HEK293 (cell line): ENCODE measurements around the gene LRFN2.
A peak's percentile ranks its signal among the peaks of the same experiment; 100 is the strongest.

Experiments
- CTCF ChIA-PET: fragments of 350-600 bp; formaldehyde crosslinking; extraction: SDS; loops from one replicate; lab custom pipeline; 2021; ENCODE audit warnings: antibody characterized with exemption; lab: Yijun Ruan, JAX
- POLR2A ChIA-PET: fragments of 300-600 bp; formaldehyde crosslinking; extraction: SDS; loops from one replicate; lab custom pipeline; 2020; ENCODE audit warnings: antibody characterized with exemption, inconsistent platforms; lab: Yijun Ruan, JAX
- H3K27ac ChIP-seq: fragments of 200-500 bp; sonication (Bioruptor generic); 2 replicates; pipeline ENCODE4 v1.5.1; 2014; ENCODE audit warnings: low read depth, low read length, control low read depth, inconsistent platforms; ENCODE audit errors: extremely low read depth
- H3K36me3 ChIP-seq, 2 experiments: fragments of 200-500 bp in 1 of 2; sonication (Bioruptor generic) in 1 of 2; 1 replicate in 1 of 2; 2 replicates in 1 of 2; pipeline ENCODE4 v1.5.1; 2014 to 2017; ENCODE audit warnings: inconsistent platforms in 2 of 2, low read length in 2 of 2; ENCODE audit not compliant: control insufficient read depth in 2 of 2, insufficient read depth in 1 of 2
- H3K4me1 ChIP-seq: fragments of 200-500 bp; sonication (Bioruptor generic); 2 replicates; pipeline ENCODE4 v1.5.1; 2014; ENCODE audit warnings: mild to moderate bottlenecking, low read length, inconsistent platforms; ENCODE audit not compliant: control insufficient read depth, insufficient read depth
- H3K4me3 ChIP-seq: 2 replicates; pipeline ENCODE4 v1.5.1; 2011; ENCODE audit warnings: low read depth, mild to moderate bottlenecking, control low read depth, low read length, moderate library complexity
- H3K9me3 ChIP-seq: fragments of 200-500 bp; sonication (Bioruptor generic); 2 replicates; pipeline ENCODE4 v1.5.1; 2014; ENCODE audit warnings: low read depth, low read length, inconsistent platforms; ENCODE audit not compliant: control insufficient read depth, insufficient read depth
- ELK4 ChIP-seq: IDR thresholded peaks from 2 replicates; pipeline ENCODE4 v1.6.1; 2011; ENCODE audit warnings: mild to moderate bottlenecking, low read depth, low read length, borderline replicate concordance
- PATZ1 ChIP-seq: fragments of 450-650 bp; formaldehyde crosslinking; IDR thresholded peaks from 2 replicates; pipeline ENCODE4 v1.5.1; 2016; ENCODE audit warnings: missing biosample characterization, missing genetic modification characterization
- PBX3 ChIP-seq: sonication (generic); formaldehyde crosslinking; IDR thresholded peaks from 2 replicates; pipeline ENCODE4 v1.8.1; 2022; ENCODE audit warnings: mild to moderate bottlenecking, moderate library complexity, missing genetic modification reagents
- RBAK ChIP-seq: fragments of 450-650 bp; formaldehyde crosslinking; IDR thresholded peaks from 2 replicates; pipeline ENCODE4 v1.5.1; 2016; ENCODE audit warnings: missing biosample characterization, missing genetic modification characterization
- SCRT2 ChIP-seq: fragments of 450-650 bp; formaldehyde crosslinking; IDR thresholded peaks from 2 replicates; pipeline ENCODE4 v1.5.1; 2016; ENCODE audit warnings: missing biosample characterization, missing genetic modification characterization
- SP3 ChIP-seq: fragments of 450-650 bp; formaldehyde crosslinking; IDR thresholded peaks from 2 replicates; pipeline ENCODE4 v1.5.1; 2016; ENCODE audit warnings: missing biosample characterization, missing genetic modification characterization
- ZBTB17 ChIP-seq: fragments of 450-650 bp; formaldehyde crosslinking; IDR thresholded peaks from 2 replicates; pipeline ENCODE4 v1.5.1; 2016; ENCODE audit warnings: missing biosample characterization, missing genetic modification characterization
- ZBTB21 ChIP-seq: fragments of 450-650 bp; formaldehyde crosslinking; IDR thresholded peaks from 2 replicates; pipeline ENCODE4 v1.5.1; 2017; ENCODE audit warnings: missing biosample characterization, missing genetic modification characterization
- ZFP3 ChIP-seq: fragments of 450-650 bp; formaldehyde crosslinking; IDR thresholded peaks from 2 replicates; pipeline ENCODE4 v1.5.1; 2016; ENCODE audit warnings: low read depth, missing biosample characterization, missing genetic modification characterization
- ZIC2 ChIP-seq: fragments of 450-650 bp; formaldehyde crosslinking; IDR thresholded peaks from 2 replicates; pipeline ENCODE4 v1.5.1; 2016; ENCODE audit warnings: missing biosample characterization, missing genetic modification characterization
- ZNF184 ChIP-seq: fragments of 450-650 bp; IDR thresholded peaks from 2 replicates; pipeline ENCODE4 v1.5.1; 2018; ENCODE audit warnings: missing biosample characterization, mild to moderate bottlenecking, missing genetic modification characterization
- ZNF24 ChIP-seq: fragments of 450-650 bp; formaldehyde crosslinking; IDR thresholded peaks from 2 replicates; pipeline ENCODE4 v1.5.1; 2016; ENCODE audit warnings: missing biosample characterization, missing genetic modification characterization
- ZNF248 ChIP-seq: fragments of 450-650 bp; formaldehyde crosslinking; IDR thresholded peaks from 2 replicates; pipeline ENCODE4 v1.5.1; 2017; ENCODE audit warnings: missing biosample characterization, missing genetic modification characterization
- ZNF704 ChIP-seq: fragments of 450-650 bp; formaldehyde crosslinking; IDR thresholded peaks from 2 replicates; pipeline ENCODE4 v1.5.1; 2016; ENCODE audit warnings: missing biosample characterization, missing genetic modification characterization
- ZNF792 ChIP-seq: fragments of 450-650 bp; formaldehyde crosslinking; IDR thresholded peaks from 2 replicates; pipeline ENCODE4 v1.5.1; 2016; ENCODE audit warnings: missing biosample characterization, missing genetic modification characterization
- ZSCAN30 ChIP-seq: fragments of 450-650 bp; IDR thresholded peaks from 2 replicates; pipeline ENCODE4 v1.5.1; 2018; ENCODE audit warnings: missing biosample characterization, mild to moderate bottlenecking, missing genetic modification characterization, moderate library complexity
- TF ChIP-seq, protein P1 (sequence below): fragments of 450-650 bp; formaldehyde crosslinking; IDR thresholded peaks from 2 replicates; pipeline ENCODE4 v1.5.1; 2016; ENCODE audit warnings: missing biosample characterization, missing genetic modification characterization

The LRFN2 gene

GRCh38 chr6:40344566-40345167 lies 242.5 kb downstream of the LRFN2 start:
- Histone ChIP-seq H3K4me3 (no peak overlapping the region), H3K9me3 (no peaks in the 10 kb centered on the region), H3K36me3 (no peaks in the 10 kb centered on the region), H3K4me1 (no peaks in the 10 kb centered on the region), H3K27ac (no peak overlapping the region)
- ChIA-PET CTCF (interaction anchor here (1.0 to 1.6 kb wide), 3 partner anchors 11 to 1360 kb away, joined by 3 to 4 read pairs (median 3); no protein-coding TSS in a partner anchor), POLR2A (no interaction called here)
- TF ChIP-seq ELK4, result no peak
- no peak for TF ChIP-seq PATZ1 (tag by site-specific recombination)
- no peak for TF ChIP-seq ZNF248
- no peak for TF ChIP-seq ZNF184 (tag by site-specific recombination)
- TF ChIP-seq ZSCAN30 (tag by site-specific recombination), result no peak
- no peak for TF ChIP-seq ZBTB17 (tag by site-specific recombination)
- TF ChIP-seq RBAK (tag by site-specific recombination), result no peak
- TF ChIP-seq SCRT2 (tag by site-specific recombination), result no peak
- TF ChIP-seq ZNF704 (tag by site-specific recombination), result no peak
- no peak for TF ChIP-seq SP3 (tag by site-specific recombination)
- no peak for TF ChIP-seq ZNF792 (tag by site-specific recombination)
- TF ChIP-seq, protein P1, sequence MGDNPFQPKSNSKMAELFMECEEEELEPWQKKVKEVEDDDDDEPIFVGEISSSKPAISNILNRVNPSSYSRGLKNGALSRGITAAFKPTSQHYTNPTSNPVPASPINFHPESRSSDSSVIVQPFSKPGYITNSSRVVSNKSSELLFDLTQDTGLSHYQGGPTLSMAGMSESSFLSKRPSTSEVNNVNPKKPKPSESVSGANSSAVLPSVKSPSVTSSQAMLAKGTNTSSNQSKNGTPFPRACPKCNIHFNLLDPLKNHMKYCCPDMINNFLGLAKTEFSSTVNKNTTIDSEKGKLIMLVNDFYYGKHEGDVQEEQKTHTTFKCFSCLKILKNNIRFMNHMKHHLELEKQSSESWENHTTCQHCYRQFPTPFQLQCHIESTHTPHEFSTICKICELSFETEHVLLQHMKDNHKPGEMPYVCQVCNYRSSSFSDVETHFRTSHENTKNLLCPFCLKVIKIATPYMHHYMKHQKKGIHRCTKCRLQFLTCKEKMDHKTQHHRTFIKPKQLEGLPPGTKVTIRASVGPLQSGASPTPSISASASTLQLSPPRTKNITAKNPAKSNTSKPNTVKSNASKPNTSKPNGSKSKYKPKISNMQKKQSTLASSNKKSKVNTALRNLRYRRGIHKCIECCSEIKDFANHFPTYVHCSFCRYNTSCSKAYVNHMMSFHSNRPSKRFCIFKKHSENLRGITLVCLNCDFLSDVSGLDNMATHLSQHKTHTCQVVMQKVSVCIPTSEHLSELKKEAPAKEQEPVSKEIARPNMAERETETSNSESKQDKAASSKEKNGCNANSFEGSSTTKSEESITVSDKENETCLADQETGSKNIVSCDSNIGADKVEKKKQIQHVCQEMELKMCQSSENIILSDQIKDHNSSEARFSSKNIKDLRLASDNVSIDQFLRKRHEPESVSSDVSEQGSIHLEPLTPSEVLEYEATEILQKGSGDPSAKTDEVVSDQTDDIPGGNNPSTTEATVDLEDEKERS (tag by site-specific recombination), result no peak
- no peak for TF ChIP-seq ZNF24 (tag by site-specific recombination)
- no peak for TF ChIP-seq PBX3 (CRISPR knock-in tag)

GRCh38 chr6:40343877-40344565 lies 243.1 kb downstream of the LRFN2 start:
- H3K9me3 ChIP-seq, result no peaks in the 10 kb centered on the region
- no peak for TF ChIP-seq ZFP3 (tag by site-specific recombination)
- TF ChIP-seq ZIC2 (tag by site-specific recombination), result peak; percentile 98
- TF ChIP-seq ZBTB21 (tag by site-specific recombination), result no peak
- TF ChIP-seq, all 188 proteins: peak for 1
- Histone ChIP-seq H3K36me3 (no peaks in the 10 kb centered on the region), H3K4me1 (no peaks in the 10 kb centered on the region), H3K27ac (no peak overlapping the region), H3K4me3 (no peak overlapping the region)
- POLR2A ChIA-PET, result no interaction called here
- CTCF ChIA-PET, result interaction anchor here (1.0 to 1.1 kb wide), 2 partner anchors 15 to 1360 kb away, joined by 3 to 4 read pairs; no protein-coding TSS in a partner anchor
